HL-60 (cell line): ENCODE data around the gene MFSD6L.

Experiments used
- DNase-seq, 2 experiments: peaks; one replicate each; pipeline ENCODE4 v3.0.0-alpha.2; 2010 to 2020; ENCODE audit warnings: low read depth in 1 of 2, low spot score in 1 of 2
- H3K27ac ChIP-seq: fragments of 250-450 bp; sonication (Bioruptor Pico); replicated peaks from 2 replicates; pipeline ENCODE4 v1.5.1; 2020; ENCODE audit warnings: mild to moderate bottlenecking, moderate library complexity
- H3K27me3 ChIP-seq: fragments of 250-450 bp; sonication (Bioruptor Pico); 2 replicates; pipeline ENCODE4 v1.5.1; 2021; ENCODE audit warnings: mild to moderate bottlenecking, moderate library complexity; ENCODE audit not compliant: insufficient read depth, poor library complexity, severe bottlenecking
- H3K4me3 ChIP-seq: replicated peaks from 2 replicates; pipeline ENCODE4 v1.5.1; 2011; ENCODE audit warnings: mild to moderate bottlenecking, control low read depth, low read length; ENCODE audit not compliant: insufficient read depth
- CTCF ChIP-seq: IDR thresholded peaks from one replicate; pipeline ENCODE4 v1.5.1; 2011; ENCODE audit warnings: low read length, control low read depth, inconsistent platforms; ENCODE audit not compliant: insufficient read depth
- GABPA ChIP-seq: IDR thresholded peaks from 2 replicates; pipeline ENCODE4 v1.6.1; 2012; ENCODE audit warnings: low read depth
- POLR2AphosphoS5 ChIP-seq: IDR thresholded peaks from 2 replicates; pipeline ENCODE4 v1.6.1; 2012; ENCODE audit warnings: low read depth
- SPI1 ChIP-seq: IDR thresholded peaks from 2 replicates; pipeline ENCODE4 v1.6.1; 2012; ENCODE audit warnings: low read depth, mild to moderate bottlenecking, borderline replicate concordance
- TF ChIP-seq, protein P1 (sequence below): IDR thresholded peaks from 2 replicates; pipeline ENCODE4 v1.6.1; 2012; ENCODE audit warnings: low read depth; ENCODE audit not compliant: insufficient replicate concordance

Gene MFSD6L

GRCh38 chr17:8753976-8754440 is 45.2 kb downstream of the MFSD6L start:
- H3K4me3 ChIP-seq: no peak overlapping the region
- no peak for DNase-seq
- TF ChIP-seq POLR2AphosphoS5: no peak
- no peaks in the 10 kb centered on the region for H3K27me3 ChIP-seq
- no peak overlapping the region for H3K27ac ChIP-seq

- TF ChIP-seq POLR2AphosphoS5: no peak
- no peak for TF ChIP-seq CTCF
- TF ChIP-seq GABPA: no peak
- TF ChIP-seq, protein P1, sequence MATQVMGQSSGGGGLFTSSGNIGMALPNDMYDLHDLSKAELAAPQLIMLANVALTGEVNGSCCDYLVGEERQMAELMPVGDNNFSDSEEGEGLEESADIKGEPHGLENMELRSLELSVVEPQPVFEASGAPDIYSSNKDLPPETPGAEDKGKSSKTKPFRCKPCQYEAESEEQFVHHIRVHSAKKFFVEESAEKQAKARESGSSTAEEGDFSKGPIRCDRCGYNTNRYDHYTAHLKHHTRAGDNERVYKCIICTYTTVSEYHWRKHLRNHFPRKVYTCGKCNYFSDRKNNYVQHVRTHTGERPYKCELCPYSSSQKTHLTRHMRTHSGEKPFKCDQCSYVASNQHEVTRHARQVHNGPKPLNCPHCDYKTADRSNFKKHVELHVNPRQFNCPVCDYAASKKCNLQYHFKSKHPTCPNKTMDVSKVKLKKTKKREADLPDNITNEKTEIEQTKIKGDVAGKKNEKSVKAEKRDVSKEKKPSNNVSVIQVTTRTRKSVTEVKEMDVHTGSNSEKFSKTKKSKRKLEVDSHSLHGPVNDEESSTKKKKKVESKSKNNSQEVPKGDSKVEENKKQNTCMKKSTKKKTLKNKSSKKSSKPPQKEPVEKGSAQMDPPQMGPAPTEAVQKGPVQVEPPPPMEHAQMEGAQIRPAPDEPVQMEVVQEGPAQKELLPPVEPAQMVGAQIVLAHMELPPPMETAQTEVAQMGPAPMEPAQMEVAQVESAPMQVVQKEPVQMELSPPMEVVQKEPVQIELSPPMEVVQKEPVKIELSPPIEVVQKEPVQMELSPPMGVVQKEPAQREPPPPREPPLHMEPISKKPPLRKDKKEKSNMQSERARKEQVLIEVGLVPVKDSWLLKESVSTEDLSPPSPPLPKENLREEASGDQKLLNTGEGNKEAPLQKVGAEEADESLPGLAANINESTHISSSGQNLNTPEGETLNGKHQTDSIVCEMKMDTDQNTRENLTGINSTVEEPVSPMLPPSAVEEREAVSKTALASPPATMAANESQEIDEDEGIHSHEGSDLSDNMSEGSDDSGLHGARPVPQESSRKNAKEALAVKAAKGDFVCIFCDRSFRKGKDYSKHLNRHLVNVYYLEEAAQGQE: no peak
- TF ChIP-seq SPI1: no peak
- H3K27me3 ChIP-seq: no peaks in the 10 kb centered on the region
- DNase-seq: no peak
- no peak overlapping the region for H3K4me3 ChIP-seq
- H3K27ac ChIP-seq: no peak overlapping the region
These were observed 45.8 kb downstream of the MFSD6L start for GRCh38 chr17:8753136-8753975.

DNA sequence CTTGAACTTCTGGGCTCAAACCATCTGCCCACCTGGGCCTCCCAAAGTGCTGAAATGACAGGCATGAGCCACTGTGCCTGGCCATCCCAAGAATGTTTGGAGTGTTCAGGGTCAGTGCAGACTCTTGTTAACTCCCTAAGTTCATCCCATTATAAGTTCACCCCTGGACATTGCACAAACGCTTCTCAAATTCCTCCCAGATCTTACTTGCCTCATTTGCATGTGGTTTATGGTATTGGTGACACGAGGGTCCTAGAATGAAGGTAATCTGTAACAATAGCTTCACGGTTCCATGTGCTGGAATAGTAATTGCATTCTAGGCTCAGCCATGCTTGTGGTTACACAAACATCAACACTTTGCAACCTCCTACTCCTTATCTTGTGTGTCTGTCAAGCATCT is 49.5 kb downstream of the MFSD6L start:
- TF ChIP-seq, protein P1: no peak
- no peak for TF ChIP-seq POLR2AphosphoS5
- no peak for TF ChIP-seq GABPA
- TF ChIP-seq SPI1: no peak
- no peak for TF ChIP-seq CTCF
- Histone ChIP-seq H3K4me3 (no peak overlapping the region), H3K27me3 (no peaks in the 10 kb centered on the region), H3K27ac (no peak overlapping the region)
- DNase-seq: no peak

DNA sequence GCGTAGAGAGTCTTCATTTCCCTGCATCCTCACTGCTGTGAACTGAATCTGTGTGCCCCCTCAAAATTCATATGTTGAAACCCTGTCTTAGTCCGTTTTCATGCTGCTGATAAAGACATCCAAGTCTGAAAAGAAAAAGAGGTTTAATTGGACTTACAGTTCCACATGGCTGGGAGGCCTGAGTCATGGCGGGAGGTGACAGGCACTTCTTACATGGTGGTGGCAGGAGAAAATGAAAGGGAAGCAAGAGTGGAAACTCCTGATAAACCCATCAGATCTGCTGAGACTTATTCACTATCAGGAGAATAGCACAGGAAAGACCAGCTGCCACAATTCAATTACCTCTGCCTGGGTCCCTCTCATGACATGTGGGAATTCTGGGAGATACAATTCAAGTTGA is 51.4 kb downstream of the MFSD6L start:
- Histone ChIP-seq H3K4me3 (no peak overlapping the region), H3K27ac (no peak overlapping the region), H3K27me3 (no peaks in the 10 kb centered on the region)
- DNase-seq: no peak
- TF ChIP-seq, protein P1: no peak
- TF ChIP-seq CTCF: no peak
- TF ChIP-seq POLR2AphosphoS5: no peak
- TF ChIP-seq GABPA: no peak
- no peak for TF ChIP-seq SPI1
